HK-2 (cell line): Measurements from ENCODE around the gene FLNC.

Experiments used
- DNase-seq: peaks from one replicate; pipeline ENCODE4 v3.0.0-alpha.2; 2018; ENCODE audit not compliant: unreplicated experiment

Gene FLNC

DNA sequence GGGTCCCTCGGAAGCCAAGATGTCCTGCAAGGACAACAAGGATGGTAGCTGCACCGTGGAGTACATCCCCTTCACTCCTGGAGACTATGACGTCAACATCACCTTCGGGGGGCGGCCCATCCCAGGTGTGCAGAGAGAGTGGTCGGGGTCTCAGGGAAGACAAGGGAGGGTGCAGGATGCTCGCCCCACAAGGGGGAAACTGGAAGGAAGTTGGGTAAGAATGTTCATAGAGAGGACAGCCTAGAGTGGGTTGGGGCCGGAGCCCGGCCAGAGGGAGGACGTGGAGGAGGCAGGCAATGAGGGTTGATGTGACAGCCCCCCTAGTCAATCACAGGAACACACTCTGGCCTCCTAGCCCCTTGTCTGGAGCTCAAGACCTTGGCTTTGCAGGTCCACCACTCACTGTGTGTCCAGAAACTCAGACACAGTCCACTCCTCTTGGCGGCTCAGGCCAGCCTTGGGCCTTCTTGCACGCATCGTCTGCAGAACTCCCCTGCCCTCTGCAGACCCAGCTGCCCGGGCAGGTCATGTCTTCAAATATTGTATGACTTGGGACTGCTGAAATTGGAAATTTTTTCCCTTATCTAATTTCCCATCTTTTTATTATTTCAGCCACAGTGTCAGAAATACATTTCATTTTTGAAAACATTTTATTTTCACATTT lies 16.7 kb downstream of the FLNC start:
- no peak for DNase-seq

DNA sequence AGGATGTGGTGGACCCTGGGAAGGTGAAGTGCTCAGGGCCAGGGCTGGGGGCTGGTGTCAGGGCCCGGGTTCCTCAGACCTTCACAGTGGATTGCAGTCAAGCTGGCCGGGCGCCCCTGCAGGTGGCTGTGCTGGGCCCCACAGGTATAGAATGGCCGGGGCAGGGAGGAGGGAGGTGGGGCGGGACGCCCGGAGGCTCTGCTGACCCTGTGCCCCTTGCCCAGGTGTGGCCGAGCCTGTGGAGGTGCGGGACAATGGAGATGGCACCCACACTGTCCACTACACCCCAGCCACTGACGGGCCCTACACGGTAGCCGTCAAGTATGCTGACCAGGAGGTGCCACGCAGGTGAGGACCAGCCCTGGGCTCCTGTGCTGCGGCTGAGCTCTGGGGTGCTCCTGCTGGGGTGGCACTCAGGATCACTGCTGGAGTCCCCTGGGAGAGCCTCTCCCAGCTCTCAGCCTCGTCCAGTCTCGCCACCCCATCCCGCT lies 17.6 kb downstream of the FLNC start:
- no peak for DNase-seq

DNA sequence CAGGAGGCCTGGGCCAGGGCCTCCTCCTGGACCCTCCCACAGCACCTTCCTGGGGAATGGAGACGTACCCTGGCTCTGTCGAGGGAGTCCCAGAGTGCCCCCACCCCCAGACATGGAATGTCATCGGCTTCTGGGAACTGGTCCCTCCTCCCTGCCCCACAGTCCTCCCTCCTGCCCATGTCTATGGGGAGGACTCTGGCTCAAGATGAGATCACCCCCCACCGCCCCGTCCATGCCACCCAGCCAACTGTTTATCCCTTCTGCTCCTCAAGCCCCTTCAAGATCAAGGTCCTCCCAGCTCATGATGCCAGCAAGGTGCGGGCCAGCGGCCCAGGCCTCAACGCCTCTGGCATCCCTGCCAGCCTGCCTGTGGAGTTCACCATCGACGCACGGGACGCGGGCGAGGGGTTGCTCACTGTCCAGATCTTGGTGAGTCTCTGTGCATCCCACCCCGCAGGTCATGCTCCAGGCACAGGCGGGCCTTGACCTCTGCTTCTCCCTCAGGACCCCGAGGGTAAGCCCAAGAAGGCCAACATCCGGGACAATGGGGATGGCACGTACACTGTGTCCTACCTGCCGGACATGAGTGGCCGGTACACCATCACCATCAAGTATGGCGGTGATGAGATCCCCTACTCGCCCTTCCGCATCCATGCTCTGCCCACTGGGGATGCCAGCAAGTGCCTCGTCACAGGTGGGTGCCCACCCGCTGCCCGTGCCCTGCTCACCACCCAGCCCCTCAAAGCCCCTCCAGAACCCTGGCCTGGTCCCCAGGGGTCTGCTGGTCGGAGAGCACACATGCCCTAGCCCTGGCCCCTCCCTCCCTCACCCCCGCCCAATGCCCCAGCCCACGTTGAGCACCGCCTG lies 18.3 kb downstream of the FLNC start:
- DNase-seq: no peak

DNA sequence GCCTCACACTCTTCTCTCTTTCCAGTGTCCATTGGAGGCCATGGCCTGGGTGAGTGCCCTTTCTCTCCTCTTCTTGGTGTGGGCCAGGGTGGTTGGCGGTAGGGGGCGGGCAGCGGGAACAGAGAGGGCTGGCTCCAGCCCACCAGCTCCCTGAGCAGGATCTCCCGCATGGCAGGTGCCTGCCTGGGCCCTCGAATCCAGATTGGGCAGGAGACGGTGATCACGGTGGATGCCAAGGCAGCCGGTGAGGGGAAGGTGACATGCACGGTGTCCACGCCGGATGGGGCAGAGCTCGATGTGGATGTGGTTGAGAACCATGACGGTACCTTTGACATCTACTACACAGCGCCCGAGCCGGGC lies 18.9 kb downstream of the FLNC start:
- no peak for DNase-seq

DNA sequence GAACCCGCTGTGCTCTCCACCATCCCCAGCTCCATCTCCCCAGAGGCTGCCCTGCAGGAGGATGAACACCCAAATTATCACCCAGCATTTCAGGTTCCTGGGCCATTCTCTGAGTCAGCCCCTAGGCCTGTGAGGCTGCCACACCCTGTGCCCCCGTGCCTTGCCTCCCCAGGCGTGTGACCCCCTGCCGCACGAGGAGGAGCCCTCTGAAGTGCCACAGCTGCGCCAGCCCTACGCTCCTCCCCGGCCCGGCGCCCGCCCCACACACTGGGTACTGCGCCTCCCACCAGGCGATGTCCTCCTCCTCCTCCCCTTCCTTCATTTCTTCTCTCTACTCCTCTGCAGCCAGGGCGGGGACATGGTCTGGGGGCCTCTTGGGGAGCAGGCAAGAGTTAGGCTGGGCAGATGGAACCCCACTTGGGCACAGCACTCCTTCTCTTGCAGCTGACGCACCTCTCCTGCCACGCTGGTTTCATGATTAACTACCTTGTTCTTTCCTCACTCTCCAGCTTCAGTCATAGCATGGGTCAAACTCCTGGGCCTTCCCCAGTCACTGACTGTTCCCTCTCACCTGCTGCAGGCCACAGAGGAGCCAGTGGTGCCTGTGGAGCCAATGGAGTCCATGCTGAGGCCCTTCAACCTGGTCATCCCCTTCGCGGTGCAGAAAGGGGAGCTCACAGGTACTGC lies 19.7 kb downstream of the FLNC start:
- DNase-seq: no peak

DNA sequence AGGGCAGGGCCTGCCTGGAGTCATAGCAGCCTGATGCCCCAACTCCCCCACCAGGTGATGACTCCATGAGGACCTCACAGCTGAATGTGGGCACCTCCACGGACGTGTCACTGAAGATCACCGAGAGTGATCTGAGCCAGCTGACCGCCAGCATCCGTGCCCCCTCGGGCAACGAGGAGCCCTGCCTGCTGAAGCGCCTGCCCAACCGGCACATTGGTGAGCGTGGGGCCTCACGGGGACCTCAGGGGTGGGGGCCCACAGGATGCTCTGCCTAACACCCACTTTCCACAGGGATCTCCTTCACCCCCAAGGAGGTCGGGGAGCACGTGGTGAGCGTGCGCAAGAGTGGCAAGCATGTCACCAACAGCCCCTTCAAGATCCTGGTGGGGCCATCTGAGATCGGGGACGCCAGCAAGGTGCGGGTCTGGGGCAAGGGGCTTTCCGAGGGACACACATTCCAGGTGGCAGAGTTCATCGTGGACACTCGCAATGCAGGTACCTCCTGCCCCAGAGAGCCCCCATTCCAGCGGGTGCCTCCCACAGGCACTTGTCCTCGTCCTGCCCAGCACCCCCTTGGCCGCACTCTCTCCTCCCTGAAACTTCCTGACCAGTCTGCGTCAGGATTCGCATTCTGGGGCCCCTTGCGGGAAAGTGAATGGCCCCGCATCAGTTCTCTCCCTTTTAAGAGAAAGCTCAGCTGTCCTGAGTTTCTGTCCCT lies 22.5 kb downstream of the FLNC start:
- no peak for DNase-seq

DNA sequence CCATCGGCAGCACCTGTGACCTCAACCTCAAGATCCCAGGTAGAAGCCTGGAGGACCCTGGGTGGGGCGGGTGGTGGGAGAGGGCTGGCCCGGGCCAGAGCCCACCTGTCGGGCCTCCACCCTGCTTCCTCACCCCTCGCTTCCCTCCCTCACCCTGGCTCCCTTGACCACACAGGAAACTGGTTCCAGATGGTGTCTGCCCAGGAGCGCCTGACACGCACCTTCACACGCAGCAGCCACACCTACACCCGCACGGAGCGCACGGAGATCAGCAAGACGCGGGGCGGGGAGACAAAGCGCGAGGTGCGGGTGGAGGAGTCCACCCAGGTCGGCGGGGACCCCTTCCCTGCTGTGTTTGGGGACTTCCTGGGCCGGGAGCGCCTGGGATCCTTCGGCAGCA lies 23.6 kb downstream of the FLNC start:
- DNase-seq: no peak

DNA sequence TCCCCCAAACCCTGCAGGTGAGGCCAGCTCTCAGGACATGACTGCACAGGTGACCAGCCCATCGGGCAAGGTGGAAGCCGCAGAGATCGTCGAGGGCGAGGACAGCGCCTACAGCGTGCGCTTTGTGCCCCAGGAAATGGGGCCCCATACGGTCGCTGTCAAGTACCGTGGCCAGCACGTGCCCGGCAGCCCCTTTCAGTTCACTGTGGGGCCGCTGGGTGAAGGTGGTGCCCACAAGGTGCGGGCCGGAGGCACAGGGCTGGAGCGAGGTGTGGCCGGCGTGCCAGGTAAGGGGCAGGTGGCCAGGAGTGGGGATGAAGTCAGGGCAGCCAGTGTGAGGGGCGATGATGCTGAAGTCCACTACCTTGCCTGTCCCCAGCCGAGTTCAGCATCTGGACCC lies 24.2 kb downstream of the FLNC start:
- DNase-seq: no peak

DNA sequence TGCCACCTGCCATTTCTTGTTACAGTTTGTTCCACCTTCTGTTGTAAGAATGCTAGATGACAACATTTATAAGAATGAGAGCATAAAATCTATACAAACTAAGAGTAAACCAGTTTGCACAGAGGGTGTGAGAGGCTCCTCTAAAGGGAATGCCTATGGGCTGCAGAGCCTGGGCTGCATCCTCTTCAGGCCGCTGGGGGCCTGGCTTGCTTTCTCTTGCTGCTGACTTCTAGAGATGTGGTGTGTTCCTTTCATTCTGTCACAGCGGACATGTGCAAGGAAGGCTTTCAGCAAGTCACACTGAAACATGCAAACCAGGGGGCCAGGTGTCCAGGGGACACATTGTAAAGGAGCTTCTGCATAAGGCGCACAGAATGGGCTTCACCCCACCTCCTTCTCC lies 25.4 kb downstream of the FLNC start:
- no peak for DNase-seq

DNA sequence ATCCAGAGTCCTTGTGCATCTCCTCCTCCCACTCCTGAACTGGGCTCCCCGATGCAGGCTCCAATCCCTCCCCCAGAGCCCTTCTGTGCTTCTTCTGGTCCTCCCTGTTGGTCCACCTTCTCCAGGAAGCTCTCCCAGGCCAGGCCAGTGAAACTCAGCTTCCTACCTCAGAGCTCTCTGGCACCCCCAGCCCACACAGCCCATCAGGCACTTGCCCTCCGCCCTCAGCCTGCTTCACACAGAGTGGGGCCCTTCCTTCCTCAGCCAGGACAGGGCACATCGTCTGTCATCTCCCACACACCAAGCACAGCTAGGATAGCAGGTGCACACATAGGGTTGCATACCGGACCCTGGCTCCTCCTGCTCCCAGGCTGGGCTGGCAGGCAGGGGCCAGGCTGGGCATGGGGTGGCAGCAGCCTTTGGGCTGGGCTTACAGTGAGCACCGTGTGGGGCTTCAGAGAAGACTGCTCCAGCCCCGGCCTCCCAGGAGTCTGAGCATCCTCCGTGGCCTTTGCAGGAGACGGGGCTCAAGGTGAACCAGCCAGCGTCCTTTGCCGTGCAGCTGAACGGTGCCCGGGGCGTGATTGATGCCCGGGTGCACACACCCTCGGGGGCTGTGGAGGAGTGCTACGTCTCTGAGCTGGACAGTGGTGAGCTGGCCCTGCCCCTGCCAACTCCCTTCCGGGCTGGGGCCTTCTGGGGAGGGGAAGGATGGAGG lies 26.0 kb downstream of the FLNC start:
- DNase-seq: no peak

DNA sequence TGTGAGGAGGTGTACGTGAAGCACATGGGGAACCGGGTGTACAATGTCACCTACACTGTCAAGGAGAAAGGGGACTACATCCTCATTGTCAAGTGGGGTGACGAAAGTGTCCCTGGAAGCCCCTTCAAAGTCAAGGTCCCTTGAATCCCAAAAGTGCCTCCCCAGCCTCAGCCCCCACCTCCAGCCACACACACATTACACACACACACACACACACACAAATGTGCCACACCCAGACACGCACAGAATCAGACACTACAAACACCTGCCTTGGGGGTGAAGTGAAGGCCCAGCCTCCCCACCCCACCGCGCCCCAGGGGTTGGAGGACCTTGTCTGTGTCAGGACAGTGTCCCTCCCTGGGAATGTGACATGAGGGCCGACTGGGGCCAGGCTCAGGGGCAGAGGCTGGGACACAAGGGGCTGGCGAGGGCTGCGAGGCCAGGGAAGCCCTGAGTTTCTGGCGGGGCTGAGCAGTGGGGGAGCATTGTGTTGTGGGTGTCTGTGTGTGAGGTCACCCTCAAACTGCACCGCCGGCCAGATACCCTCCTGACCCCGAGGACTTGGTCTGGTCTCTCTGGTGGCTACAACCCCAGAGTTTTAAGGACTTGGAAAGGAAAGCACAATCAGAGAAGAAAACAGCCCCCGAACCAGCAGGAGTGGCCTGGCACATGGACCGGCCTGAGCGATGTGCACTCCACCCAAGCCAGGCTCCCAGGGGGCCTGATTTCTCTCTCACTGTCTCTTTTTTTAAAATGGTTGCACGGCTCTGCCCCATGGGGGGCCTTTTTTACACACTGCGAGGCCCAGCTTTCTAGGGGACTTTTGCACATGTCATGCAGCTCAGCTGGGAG lies 28.4 kb downstream of the FLNC start:
- DNase-seq: no peak

DNA sequence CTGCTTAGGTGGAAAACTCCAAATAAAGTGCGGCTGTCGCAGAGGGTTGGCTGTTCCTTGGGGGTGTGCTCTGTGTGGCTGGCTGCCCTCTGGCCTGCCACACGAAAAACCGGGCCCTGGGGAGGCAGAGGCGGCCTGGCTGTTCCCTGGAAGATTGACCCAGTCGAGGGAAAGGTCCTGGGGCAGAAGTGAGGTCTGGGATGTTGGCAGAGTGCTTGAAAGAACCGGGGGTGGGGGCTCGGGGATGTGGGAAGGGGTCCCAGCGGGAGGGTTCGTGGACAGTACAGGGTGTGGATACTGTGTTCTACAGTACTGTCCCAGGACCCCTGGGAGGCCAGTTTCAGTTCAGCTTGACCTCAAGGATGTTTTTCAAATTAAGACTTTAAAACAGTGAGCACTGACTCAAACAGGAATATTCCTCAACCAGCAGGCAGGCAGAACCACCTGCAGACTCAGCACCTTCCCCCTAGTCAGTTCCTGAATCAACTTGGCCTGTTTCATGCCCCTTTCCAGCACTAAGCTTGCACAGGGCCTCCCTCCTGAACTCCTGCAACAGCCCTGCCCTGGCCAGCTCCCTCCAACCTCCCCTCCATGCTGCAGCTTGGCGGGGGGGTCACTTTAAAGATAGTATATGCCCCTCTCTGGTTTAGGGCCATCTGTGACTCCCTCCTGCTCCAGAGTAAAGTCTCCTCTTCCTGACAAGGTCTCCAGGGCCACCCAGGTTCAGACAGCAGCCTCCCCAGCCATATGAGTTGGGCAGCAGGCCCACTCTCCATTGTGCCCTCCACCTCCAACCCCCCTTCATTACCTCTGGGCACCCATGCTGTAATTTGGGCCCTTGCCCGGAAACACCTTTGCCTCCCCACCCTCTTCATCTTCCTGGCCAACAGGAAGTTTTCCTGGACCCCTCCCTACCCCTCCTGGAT lies 29.3 kb downstream of the FLNC start:
- DNase-seq: peak; percentile 21

DNA sequence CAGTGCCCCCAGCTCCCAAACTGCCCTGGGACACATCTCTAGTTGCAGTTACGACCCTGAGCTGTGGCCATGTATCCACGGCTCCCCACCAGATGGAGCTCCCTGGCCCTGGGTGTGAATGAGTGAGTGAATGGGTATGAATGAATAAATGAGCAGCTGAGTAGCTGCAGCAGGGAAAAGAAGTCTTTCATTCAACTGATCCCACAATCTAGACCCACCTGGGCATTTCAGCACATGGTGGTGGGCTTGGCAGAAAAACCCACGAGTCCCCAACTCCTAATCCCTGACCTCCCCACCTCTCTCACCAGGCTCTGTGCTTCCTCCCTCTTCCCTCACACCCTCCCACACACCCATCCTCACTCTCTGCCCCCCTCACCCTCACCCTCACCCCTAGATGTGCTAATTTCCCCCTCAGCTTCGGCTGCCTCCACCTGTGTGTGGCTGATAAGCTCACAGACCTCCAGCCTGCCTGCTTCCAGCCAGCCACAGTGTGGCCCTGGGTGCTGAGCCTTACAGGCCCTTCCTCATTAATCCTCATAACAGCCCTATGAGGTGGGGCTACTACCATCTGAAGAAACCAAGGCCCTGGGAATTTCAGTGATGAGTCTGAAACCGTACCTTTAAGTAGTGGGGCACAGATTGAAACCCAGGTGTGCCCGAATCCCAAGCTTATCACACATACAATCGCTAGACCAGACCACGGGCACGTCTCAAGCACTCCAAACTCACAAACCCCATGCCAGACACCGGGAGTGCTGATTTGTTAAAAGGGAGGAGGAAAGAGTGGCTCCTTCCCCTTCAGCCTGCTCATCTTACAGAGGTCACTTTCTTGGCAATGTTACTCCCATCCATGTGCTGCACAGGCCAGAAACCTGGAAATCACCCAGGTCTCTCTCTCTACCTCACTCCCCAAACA lies 30.2 kb downstream of the FLNC start:
- DNase-seq: peak; percentile 33

DNA sequence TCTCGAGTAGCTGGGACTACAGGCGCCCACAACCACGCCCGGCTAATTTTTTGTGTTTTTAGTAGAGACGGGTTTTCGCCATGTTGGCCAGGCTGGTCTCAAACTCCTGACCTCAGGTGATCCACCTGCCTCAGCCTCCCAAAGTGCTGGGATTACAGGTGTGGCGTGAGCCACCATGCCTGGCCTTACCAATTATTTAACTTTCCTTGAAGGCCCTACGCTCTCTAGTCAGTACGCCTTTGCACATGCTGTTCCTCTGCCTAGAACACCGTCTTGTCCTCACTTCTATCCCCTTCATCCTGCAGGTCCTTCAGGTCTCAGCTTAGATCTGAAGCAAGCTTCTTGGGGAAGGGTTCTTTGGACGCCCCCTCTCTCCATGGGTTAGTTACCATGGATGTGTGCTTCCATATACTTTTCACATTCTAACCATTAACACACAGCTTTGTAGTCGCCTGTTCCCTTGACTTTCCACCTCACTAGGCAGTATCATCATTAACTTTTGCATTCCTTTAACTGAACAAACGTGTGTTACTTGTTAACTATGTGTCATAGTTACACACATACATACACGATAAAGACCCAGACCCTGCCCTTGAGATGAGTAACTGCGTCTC lies 31.9 kb downstream of the FLNC start:
- DNase-seq: no peak

DNA sequence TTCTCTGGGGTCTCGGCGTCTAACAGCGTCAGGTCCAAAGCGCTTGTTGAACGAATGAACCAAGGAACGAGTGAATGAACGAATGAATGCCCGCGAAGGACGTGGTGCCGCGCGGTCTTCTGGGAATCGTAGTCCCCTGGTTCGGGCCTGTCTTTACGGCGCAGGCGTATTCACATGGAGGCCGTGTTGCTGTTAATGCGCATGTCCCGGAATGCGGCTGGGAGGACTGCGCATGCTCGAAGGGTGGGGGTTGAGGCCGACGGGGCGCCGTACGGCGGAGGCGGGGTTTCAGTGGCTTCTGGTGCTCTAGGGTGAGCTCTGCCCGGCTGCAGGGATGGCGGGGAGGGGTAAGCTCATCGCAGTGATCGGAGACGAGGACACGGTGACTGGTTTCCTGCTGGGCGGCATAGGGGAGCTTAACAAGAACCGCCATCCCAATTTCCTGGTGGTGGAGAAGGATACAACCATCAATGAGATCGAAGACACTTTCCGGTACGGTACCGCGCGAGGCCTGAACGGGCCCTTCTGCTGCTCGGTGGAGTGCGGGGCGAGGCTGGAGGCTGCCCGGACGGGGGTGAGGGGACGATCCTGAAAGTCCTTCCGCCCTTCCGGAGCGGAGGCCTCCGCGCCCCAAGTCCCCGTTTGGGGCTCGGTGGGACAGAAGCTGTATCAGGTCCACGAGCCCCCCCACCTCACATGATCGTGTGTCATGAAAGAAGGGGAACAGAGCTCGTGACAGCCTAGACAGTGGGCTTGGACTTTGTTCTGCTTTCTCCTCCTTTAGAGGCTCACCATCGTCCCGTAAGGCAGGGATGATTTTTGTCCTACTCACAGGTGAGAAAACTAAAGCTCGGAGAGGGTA lies 32.6 kb downstream of the FLNC start, which contains the start of gene ATP6V1F:
Gene ATP6V1F, plus strand, starts transcription at position 286 of the 862 bp plus-strand sequence. Its CDS starts 49 bp downstream, at position 335.
- peak; percentile 100 for DNase-seq

DNA sequence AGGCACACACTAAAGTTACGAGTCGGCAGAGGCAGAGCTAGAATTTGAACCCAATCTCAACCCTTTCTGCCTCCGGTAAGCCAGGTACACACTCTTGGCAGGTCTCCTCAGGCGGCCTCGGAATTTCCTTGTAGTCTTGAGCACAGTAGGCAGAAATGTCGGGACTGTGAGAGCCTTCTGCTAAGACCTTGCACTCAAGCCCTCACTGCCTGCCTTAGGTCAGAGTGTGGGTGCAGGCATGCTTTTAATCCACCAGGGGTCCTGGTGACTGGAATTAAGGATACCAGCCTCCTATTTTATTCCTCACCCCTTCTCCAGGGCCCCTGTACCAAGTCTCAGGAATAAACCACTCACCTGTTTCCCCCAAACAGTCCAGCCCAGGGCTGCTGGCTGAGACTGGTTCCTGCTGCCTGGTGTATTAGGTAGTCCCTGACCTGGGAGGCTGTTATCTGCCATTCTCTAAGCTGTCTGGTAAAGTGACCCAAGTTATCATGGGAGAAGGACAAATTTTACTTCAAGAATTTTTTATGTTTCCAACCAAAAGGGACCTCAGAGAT lies 33.3 kb downstream of the FLNC start:
- DNase-seq: peak; percentile 60
